ENCODE results near the gene TREM1. TPM values are rescaled to one million over a fixed set of nuclear protein-coding genes. Genes with fewer than 3 reads are reported as not detected.

Gene TREM1
- total RNA-seq, 2 experiments from 2014 or later: 0.19 to 0.51 TPM

DNA sequence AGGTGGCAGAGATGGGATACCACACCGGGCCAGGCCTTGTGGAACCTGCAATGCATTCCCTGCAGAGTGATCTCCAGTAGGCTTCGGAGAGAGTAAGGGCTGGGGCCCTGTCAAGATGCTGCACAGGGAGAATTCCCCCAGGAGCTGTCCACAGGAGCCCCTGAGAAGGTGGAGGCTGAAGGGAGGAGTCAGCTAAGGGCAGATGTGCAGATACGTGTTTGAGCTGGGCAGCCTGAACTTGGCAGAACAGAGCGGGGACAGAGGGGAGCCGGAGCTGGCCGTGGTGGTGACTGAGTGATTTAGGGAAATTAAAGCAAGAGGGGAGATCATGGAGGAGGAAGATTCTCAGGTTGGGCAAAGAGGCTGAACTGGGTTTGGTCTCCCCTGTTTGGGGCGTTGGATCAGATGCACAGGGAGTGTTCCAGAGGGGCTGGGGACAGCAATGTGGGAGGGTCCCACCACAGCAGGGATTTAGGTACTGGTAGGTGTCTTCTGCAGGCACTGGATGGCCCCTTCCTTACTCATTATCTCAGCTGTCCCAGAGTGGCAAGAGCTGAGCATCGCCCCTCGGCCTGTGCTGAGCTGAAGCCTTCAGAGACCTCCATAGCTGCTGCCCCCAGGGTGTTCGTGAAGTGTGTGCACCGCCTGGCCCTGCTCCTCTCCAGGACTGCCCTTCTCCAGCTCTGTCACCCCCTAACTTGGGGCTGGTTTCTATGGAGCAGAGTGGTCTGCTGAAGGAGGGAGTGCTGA is 45.1 kb upstream of the TREM1 start:
- TF ChIP-seq, protein P1, sequence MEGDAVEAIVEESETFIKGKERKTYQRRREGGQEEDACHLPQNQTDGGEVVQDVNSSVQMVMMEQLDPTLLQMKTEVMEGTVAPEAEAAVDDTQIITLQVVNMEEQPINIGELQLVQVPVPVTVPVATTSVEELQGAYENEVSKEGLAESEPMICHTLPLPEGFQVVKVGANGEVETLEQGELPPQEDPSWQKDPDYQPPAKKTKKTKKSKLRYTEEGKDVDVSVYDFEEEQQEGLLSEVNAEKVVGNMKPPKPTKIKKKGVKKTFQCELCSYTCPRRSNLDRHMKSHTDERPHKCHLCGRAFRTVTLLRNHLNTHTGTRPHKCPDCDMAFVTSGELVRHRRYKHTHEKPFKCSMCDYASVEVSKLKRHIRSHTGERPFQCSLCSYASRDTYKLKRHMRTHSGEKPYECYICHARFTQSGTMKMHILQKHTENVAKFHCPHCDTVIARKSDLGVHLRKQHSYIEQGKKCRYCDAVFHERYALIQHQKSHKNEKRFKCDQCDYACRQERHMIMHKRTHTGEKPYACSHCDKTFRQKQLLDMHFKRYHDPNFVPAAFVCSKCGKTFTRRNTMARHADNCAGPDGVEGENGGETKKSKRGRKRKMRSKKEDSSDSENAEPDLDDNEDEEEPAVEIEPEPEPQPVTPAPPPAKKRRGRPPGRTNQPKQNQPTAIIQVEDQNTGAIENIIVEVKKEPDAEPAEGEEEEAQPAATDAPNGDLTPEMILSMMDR (conservative IDR thresholded peaks at IDR 0.05; ENCODE audit: low read length): no peak
- no peak for TF ChIP-seq EZH2phosphoT487 (IDR thresholded peaks at IDR 0.05; ENCODE audit: borderline replicate concordance, low read depth, low read length)
- H3K4me1 ChIP-seq (ENCODE audit: insufficient read depth, low read length, poor library complexity, severe bottlenecking): peaks cover 14% of the 10 kb centered on the region
- intact Hi-C loops (cut with micrococcal nuclease; ENCODE audit: unreplicated experiment): no loop called here
- H3K9me3 ChIP-seq (ENCODE audit: low read length): no peaks in the 10 kb centered on the region
- no peaks in the 10 kb centered on the region for H3K79me2 ChIP-seq (ENCODE audit: insufficient read depth, low read depth, low read length)
- H3K4me3 ChIP-seq (ENCODE audit: low read depth, low read length, poor library complexity, severe bottlenecking): no peak overlapping the region
- POLR2A ChIA-PET: interaction anchor here (0.6 to 1.3 kb wide), 2 partner anchors 22 to 261 kb away, joined by 3 read pairs; no protein-coding TSS in a partner anchor
- CTCF ChIA-PET (ENCODE audit: unreplicated experiment): no interaction called here
- no peaks in the 10 kb centered on the region for H3K9me2 ChIP-seq (ENCODE audit: insufficient read depth, low read length)
- no peak overlapping the region for H3K4me2 ChIP-seq (ENCODE audit: low read length)
- no peaks in the 10 kb centered on the region for H3K36me3 ChIP-seq (ENCODE audit: insufficient read depth, low read length)
- DNase-seq (ENCODE audit: low spot score): no peak
- no peaks in the 10 kb centered on the region for H4K20me1 ChIP-seq (ENCODE audit: insufficient read depth, low read length)
- no peak overlapping the region for H2AFZ ChIP-seq (ENCODE audit: low read length)
- no TSS peak for BruUV-seq (replicated peaks)
- no peak overlapping the region for H3K27ac ChIP-seq (ENCODE audit: low read depth, low read length, poor library complexity, severe bottlenecking)

DNA sequence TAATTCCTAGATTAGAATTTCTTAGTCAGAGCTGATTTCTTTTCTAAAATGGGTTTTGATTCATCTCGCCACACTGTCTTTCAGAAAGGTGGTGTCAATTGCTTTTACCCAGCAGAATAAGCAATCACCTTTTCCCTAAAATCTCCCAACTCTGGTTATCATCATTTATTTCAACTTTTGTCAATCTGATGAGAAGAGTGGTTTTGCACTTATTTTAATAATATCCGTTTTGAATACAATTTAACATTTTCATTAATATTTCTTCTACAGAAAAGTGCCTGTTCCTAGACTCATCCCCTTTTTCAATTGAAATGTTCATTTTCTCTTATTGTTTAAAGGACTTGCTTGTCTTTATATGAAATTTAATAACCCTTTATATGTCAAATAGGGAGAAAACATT is 40.7 kb upstream of the TREM1 start:
- ChIA-PET POLR2A (no interaction called here), CTCF (ENCODE audit: unreplicated experiment) (no interaction called here)
- H3K9me3 ChIP-seq (ENCODE audit: low read length): no peaks in the 10 kb centered on the region
- no peaks in the 10 kb centered on the region for H3K36me3 ChIP-seq (ENCODE audit: insufficient read depth, low read length)
- no peaks in the 10 kb centered on the region for H3K79me2 ChIP-seq (ENCODE audit: insufficient read depth, low read depth, low read length)
- DNase-seq (ENCODE audit: low spot score): no peak
- H3K4me2 ChIP-seq (ENCODE audit: low read length): no peak overlapping the region
- no peak for TF ChIP-seq EZH2phosphoT487 (IDR thresholded peaks at IDR 0.05; ENCODE audit: borderline replicate concordance, low read depth, low read length)
- intact Hi-C loops (cut with micrococcal nuclease; ENCODE audit: unreplicated experiment): no loop called here
- H3K4me1 ChIP-seq (ENCODE audit: insufficient read depth, low read length, poor library complexity, severe bottlenecking): no peaks in the 10 kb centered on the region
- H3K4me3 ChIP-seq (ENCODE audit: low read depth, low read length, poor library complexity, severe bottlenecking): no peak overlapping the region
- BruUV-seq (replicated peaks): no TSS peak
- H3K9me2 ChIP-seq (ENCODE audit: insufficient read depth, low read length): no peaks in the 10 kb centered on the region
- no peaks in the 10 kb centered on the region for H4K20me1 ChIP-seq (ENCODE audit: insufficient read depth, low read length)
- no peak overlapping the region for H2AFZ ChIP-seq (ENCODE audit: low read length)
- H3K27ac ChIP-seq (ENCODE audit: low read depth, low read length, poor library complexity, severe bottlenecking): no peak overlapping the region

DNA sequence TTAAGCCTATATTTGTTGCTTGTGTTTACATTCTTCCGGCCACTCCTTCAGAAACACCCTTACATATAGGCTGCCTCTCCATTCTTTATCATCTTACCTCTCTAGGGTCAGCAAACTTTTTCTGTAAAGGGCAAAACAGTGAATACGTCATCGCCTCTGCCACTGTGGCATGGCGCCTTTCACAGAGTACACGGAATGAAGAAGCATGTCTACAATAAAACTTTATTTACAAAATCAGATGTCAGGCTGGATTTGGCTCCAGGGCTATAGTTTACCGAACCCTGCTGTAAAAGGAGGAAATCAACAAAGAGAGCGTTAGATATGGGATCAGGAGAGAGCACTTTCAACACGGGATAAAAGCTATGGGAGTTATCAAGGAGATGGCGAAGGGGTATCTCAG is 39.6 kb upstream of the TREM1 start:
- H3K9me3 ChIP-seq (ENCODE audit: low read length): no peaks in the 10 kb centered on the region
- TF ChIP-seq EZH2phosphoT487 (IDR thresholded peaks at IDR 0.05; ENCODE audit: borderline replicate concordance, low read depth, low read length): no peak
- TF ChIP-seq, protein P1 (conservative IDR thresholded peaks at IDR 0.05; ENCODE audit: low read length): no peak
- H3K79me2 ChIP-seq (ENCODE audit: insufficient read depth, low read depth, low read length): no peaks in the 10 kb centered on the region
- no peak for DNase-seq (ENCODE audit: low spot score)
- no peak overlapping the region for H3K4me3 ChIP-seq (ENCODE audit: low read depth, low read length, poor library complexity, severe bottlenecking)
- H3K4me1 ChIP-seq (ENCODE audit: insufficient read depth, low read length, poor library complexity, severe bottlenecking): no peaks in the 10 kb centered on the region
- ChIA-PET POLR2A (no interaction called here), CTCF (ENCODE audit: unreplicated experiment) (no interaction called here)
- H3K4me2 ChIP-seq (ENCODE audit: low read length): no peak overlapping the region
- H4K20me1 ChIP-seq (ENCODE audit: insufficient read depth, low read length): no peaks in the 10 kb centered on the region
- H3K9me2 ChIP-seq (ENCODE audit: insufficient read depth, low read length): no peaks in the 10 kb centered on the region
- no peaks in the 10 kb centered on the region for H3K36me3 ChIP-seq (ENCODE audit: insufficient read depth, low read length)
- H3K27ac ChIP-seq (ENCODE audit: low read depth, low read length, poor library complexity, severe bottlenecking): no peak overlapping the region
- BruUV-seq (replicated peaks): no TSS peak
- intact Hi-C loops (cut with micrococcal nuclease; ENCODE audit: unreplicated experiment): no loop called here
- H2AFZ ChIP-seq (ENCODE audit: low read length): no peak overlapping the region
